HepG2 (cell line): Measurements from ENCODE around the gene SLC12A1. TPM values are rescaled to one million over a fixed set of nuclear protein-coding genes. Genes with fewer than 3 reads are reported as not detected.

Experiments
- ARNT2 ChIP-seq: sonication (generic); formaldehyde crosslinking; IDR thresholded peaks from 2 replicates; pipeline ENCODE4 v1.8.0; 2022; ENCODE audit warnings: mild to moderate bottlenecking, low read depth, missing genetic modification reagents, moderate library complexity
- CBFB ChIP-seq: sonication (generic); formaldehyde crosslinking; IDR thresholded peaks from 2 replicates; pipeline ENCODE4 v1.4.0; 2020; ENCODE audit warnings: missing genetic modification reagents
- FIP1L1 ChIP-seq: fragments of 200-400 bp; formaldehyde crosslinking; IDR thresholded peaks from 2 replicates; pipeline ENCODE4 v1.6.1; 2018; ENCODE audit warnings: low read depth, mild to moderate bottlenecking, low read length, moderate library complexity, borderline replicate concordance; ENCODE audit not compliant: insufficient read depth
- GATAD1 ChIP-seq: IDR thresholded peaks from 2 replicates; pipeline ENCODE4 v1.6.1; 2016; ENCODE audit warnings: missing genetic modification reagents, missing compliant biosample characterization
- GLI4 ChIP-seq: sonication (generic); formaldehyde crosslinking; IDR thresholded peaks from 2 replicates; pipeline ENCODE4 v1.5.1; 2020; ENCODE audit warnings: missing genetic modification reagents, mild to moderate bottlenecking, moderate library complexity, borderline replicate concordance
- ISL2 ChIP-seq: sonication (generic); formaldehyde crosslinking; IDR thresholded peaks from 2 replicates; pipeline ENCODE4 v1.5.0; 2020; ENCODE audit warnings: missing genetic modification reagents
- MTA3 ChIP-seq: sonication (generic); formaldehyde crosslinking; IDR thresholded peaks from 2 replicates; pipeline ENCODE4 v1.4.0; 2020; ENCODE audit warnings: missing genetic modification reagents
- NAIF1 ChIP-seq: sonication (generic); formaldehyde crosslinking; IDR thresholded peaks from 2 replicates; pipeline ENCODE4 v1.5.0; 2020; ENCODE audit warnings: mild to moderate bottlenecking, missing genetic modification reagents, borderline replicate concordance
- NCOR1 ChIP-seq: fragments of 200-600 bp; sonication (generic); IDR thresholded peaks from 2 replicates; pipeline ENCODE4 v1.7.0; 2017; ENCODE audit warnings: antibody characterized with exemption, low read length, borderline replicate concordance
- RAD21 ChIP-seq: fragments of 450-650 bp; formaldehyde crosslinking; IDR thresholded peaks from 2 replicates; pipeline ENCODE4 v1.5.0; 2020; ENCODE audit warnings: mild to moderate bottlenecking
- SMARCE1 ChIP-seq: fragments of 450-650 bp; IDR thresholded peaks from 2 replicates; pipeline ENCODE4 v1.6.1; 2017; ENCODE audit warnings: borderline replicate concordance
- SPEN ChIP-seq: sonication (generic); formaldehyde crosslinking; IDR thresholded peaks from 2 replicates; pipeline ENCODE4 v1.5.1; 2020; ENCODE audit warnings: low read depth, mild to moderate bottlenecking, missing genetic modification reagents
- ZNF580 ChIP-seq: IDR thresholded peaks from 2 replicates; pipeline ENCODE4 v1.6.1; 2016; ENCODE audit warnings: low read depth, borderline replicate concordance
- ZNF607 ChIP-seq: sonication (generic); formaldehyde crosslinking; IDR thresholded peaks from 2 replicates; pipeline ENCODE4 v1.5.1; 2020; ENCODE audit warnings: missing genetic modification reagents, mild to moderate bottlenecking, borderline replicate concordance
- ZNF83 ChIP-seq: sonication (generic); formaldehyde crosslinking; IDR thresholded peaks from 2 replicates; pipeline ENCODE4 v1.4.0; 2020; ENCODE audit warnings: missing genetic modification reagents, mild to moderate bottlenecking, borderline replicate concordance
- polyA plus RNA-seq, 8 experiments: library from polyadenylated mRNA; depleted of rRNA in 3 of 8; stranded (reverse) in 7 of 8; unstranded in 1 of 8; fragments of >200 nt; fragmentation: Illumina TruSeq in 4 of 8; extraction: Trizol in 4 of 8; gene quantifications; 2 replicates each; pipeline versions ENCODE4 v1.2.1 to v1.2.3, GENCODE V29; 2011 to 2016; ENCODE audit warnings: low read depth in 4 of 8, missing spikeins in 1 of 8, mixed read lengths in 1 of 8; ENCODE audit not compliant: insufficient read depth in 1 of 8
- total RNA-seq, 5 experiments: library from RNA; depleted of rRNA; stranded (reverse); fragments of >200 nt; fragmentation: Illumina TruSeq; extraction: Trizol; gene quantifications; 2 replicates each; pipeline ENCODE4 v1.2.3, GENCODE V29; 2016; ENCODE audit warnings: low read depth in 1 of 5
- TF ChIP-seq, protein P1 (sequence below): sonication (generic); formaldehyde crosslinking; conservative IDR thresholded peaks from 2 replicates; pipeline ENCODE4 v1.8.0; 2022; ENCODE audit warnings: low read depth, missing genetic modification reagents
- TF ChIP-seq, protein P2 (sequence below): sonication (generic); formaldehyde crosslinking; IDR thresholded peaks from one replicate; pipeline ENCODE4 v1.5.1; 2020; ENCODE audit warnings: mild to moderate bottlenecking, missing genetic modification reagents; ENCODE audit errors: not compliant biosample characterization
- TF ChIP-seq, protein P3 (sequence below): sonication (generic); formaldehyde crosslinking; IDR thresholded peaks from 2 replicates; pipeline ENCODE4 v1.4.0; 2020; ENCODE audit warnings: mild to moderate bottlenecking, missing genetic modification reagents

The SLC12A1 gene
- total and polyA plus RNA-seq, 2 of the 13 experiments (the other 11 are each of a cell fraction or from before 2014, with no cell fraction given), result not detected

DNA sequence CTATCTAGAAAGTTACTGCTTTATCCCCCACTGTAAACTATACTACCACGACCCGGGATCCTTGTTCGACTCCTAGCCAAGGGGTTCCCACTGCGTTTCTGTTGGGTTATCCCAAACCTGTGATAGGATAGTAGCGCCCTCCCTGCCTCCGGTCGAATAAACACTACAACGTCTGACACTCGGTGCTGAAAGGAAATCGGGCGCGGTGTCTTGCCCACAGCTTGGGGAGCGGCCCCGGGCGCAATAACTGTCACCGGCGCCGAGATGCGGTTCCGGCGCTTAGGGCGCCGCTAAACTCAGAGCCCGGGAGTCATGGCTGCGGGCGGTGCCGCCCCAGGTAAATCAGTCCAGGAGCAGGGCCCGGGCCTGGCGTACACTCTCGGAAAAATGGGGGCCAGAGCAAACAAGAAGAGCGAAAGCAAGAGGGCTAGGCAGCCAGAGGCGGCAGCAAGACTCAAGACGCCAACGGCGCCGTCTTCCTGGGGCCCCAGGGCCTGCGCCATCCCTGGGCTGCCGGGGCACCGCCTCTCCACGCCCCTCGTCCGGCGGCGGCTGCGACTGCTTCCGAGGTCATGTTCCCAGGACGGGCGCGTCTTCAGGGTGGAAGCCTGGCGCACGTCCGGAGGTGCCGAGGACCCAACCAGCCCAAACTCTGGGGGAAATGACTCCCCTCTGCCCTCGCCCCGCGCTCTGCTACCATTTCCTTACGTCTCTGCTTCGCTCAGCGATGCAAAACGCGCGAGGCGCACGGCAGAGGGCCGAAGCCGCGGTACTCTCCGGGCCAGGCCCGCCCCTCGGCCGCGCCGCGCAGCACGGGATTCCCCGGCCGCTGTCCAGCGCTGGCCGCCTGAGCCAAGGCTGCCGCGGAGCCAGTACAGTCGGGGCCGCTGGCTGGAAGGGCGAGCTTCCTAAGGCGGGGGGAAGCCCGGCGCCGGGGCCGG lies 125.0 kb downstream of the SLC12A1 start, which contains the start of gene DUT (continued):
- TF ChIP-seq, protein P1, sequence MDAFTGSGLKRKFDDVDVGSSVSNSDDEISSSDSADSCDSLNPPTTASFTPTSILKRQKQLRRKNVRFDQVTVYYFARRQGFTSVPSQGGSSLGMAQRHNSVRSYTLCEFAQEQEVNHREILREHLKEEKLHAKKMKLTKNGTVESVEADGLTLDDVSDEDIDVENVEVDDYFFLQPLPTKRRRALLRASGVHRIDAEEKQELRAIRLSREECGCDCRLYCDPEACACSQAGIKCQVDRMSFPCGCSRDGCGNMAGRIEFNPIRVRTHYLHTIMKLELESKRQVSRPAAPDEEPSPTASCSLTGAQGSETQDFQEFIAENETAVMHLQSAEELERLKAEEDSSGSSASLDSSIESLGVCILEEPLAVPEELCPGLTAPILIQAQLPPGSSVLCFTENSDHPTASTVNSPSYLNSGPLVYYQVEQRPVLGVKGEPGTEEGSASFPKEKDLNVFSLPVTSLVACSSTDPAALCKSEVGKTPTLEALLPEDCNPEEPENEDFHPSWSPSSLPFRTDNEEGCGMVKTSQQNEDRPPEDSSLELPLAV (CRISPR knock-in tag), result no peak
- TF ChIP-seq, protein P2, sequence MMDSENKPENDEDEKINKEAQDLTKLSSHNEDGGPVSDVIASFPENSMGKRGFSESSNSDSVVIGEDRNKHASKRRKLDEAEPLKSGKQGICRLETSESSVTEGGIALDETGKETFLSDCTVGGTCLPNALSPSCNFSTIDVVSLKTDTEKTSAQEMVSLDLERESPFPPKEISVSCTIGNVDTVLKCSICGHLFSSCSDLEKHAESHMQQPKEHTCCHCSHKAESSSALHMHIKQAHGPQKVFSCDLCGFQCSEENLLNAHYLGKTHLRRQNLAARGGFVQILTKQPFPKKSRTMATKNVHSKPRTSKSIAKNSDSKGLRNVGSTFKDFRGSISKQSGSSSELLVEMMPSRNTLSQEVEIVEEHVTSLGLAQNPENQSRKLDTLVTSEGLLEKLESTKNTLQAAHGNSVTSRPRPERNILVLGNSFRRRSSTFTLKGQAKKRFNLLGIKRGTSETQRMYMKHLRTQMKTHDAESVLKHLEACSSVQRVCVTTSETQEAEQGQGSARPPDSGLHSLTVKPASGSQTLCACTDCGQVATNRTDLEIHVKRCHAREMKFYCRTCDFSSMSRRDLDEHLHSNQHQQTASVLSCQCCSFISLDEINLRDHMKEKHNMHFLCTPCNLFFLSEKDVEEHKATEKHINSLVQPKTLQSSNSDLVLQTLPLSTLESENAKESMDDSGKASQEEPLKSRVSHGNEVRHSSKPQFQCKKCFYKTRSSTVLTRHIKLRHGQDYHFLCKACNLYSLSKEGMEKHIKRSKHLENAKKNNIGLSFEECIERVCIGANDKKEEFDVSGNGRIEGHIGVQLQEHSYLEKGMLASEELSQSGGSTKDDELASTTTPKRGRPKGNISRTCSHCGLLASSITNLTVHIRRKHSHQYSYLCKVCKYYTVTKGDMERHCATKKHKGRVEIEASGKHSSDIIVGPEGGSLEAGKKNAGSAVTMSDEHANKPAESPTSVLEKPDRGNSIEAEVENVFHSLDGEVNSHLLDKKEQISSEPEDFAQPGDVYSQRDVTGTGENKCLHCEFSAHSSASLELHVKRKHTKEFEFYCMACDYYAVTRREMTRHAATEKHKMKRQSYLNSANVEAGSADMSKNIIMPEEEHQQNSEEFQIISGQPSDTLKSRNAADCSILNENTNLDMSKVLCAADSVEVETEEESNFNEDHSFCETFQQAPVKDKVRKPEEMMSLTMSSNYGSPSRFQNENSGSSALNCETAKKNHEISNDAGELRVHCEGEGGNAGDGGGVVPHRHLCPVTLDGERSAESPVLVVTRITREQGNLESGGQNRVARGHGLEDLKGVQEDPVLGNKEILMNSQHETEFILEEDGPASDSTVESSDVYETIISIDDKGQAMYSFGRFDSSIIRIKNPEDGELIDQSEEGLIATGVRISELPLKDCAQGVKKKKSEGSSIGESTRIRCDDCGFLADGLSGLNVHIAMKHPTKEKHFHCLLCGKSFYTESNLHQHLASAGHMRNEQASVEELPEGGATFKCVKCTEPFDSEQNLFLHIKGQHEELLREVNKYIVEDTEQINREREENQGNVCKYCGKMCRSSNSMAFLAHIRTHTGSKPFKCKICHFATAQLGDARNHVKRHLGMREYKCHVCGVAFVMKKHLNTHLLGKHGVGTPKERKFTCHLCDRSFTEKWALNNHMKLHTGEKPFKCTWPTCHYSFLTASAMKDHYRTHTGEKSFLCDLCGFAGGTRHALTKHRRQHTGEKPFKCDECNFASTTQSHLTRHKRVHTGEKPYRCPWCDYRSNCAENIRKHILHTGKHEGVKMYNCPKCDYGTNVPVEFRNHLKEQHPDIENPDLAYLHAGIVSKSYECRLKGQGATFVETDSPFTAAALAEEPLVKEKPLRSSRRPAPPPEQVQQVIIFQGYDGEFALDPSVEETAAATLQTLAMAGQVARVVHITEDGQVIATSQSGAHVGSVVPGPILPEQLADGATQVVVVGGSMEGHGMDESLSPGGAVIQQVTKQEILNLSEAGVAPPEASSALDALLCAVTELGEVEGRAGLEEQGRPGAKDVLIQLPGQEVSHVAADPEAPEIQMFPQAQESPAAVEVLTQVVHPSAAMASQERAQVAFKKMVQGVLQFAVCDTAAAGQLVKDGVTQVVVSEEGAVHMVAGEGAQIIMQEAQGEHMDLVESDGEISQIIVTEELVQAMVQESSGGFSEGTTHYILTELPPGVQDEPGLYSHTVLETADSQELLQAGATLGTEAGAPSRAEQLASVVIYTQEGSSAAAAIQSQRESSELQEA, result peak; percentile 91
- TF ChIP-seq CBFB (CRISPR knock-in tag), result no peak
- TF ChIP-seq ZNF607 (CRISPR knock-in tag), result no peak
- TF ChIP-seq SMARCE1, result no peak
- TF ChIP-seq ARNT2 (CRISPR knock-in tag), result no peak
- no peak for TF ChIP-seq FIP1L1
- peak; percentile 88 for TF ChIP-seq GATAD1
- TF ChIP-seq ISL2 (CRISPR knock-in tag), result 0 out of 2 replicates have a peak, but pooled peaks have one; percentile 13
- peak; percentile 59; the same call in 1 of the 2 replicates for TF ChIP-seq ZNF580 (CRISPR knock-in tag)
- no peak for TF ChIP-seq NCOR1
- no peak for TF ChIP-seq ZNF83 (CRISPR knock-in tag)
- TF ChIP-seq, protein P3, sequence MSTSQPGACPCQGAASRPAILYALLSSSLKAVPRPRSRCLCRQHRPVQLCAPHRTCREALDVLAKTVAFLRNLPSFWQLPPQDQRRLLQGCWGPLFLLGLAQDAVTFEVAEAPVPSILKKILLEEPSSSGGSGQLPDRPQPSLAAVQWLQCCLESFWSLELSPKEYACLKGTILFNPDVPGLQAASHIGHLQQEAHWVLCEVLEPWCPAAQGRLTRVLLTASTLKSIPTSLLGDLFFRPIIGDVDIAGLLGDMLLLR (CRISPR knock-in tag), result peak; percentile 59; the same call in 1 of the 2 replicates
- peak; percentile 60; the same call in 1 of the 2 replicates for TF ChIP-seq NAIF1 (CRISPR knock-in tag)
- peak; percentile 68 for TF ChIP-seq SPEN
- no peak for TF ChIP-seq MTA3 (CRISPR knock-in tag)
- no peak for TF ChIP-seq RAD21 (CRISPR knock-in tag)
- TF ChIP-seq GLI4 (CRISPR knock-in tag), result peak; percentile 59; the same call in 1 of the 2 replicates
